Lung (tissue), 12 donors: ENCODE measurements around the gene HSF2. TPM values are rescaled to one million over a fixed set of nuclear protein-coding genes. Genes with fewer than 3 reads are reported as not detected.
A peak's percentile ranks its signal among the peaks of the same experiment; 100 is the strongest.

Experiments used
- ATAC-seq: fragments of 200-7000 bp; cut with Tn5 transposase; one replicate; pipeline ENCODE4 v1.9.1; 2020; ENCODE audit warnings: moderate number of reproducible peaks; ENCODE audit not compliant: insufficient read depth, low FRiP score
- DNase-seq, 3 donors: peaks; one replicate each; pipeline ENCODE4 v3.0.0-alpha.2; 2013 to 2017
- H3K27ac ChIP-seq, 2 donors: one replicate each; pipeline ENCODE4 v1.5.1; 2013; ENCODE audit warnings: mild to moderate bottlenecking in 2 of 2, moderate library complexity in 2 of 2, control low read depth in 1 of 2, inconsistent platforms in 1 of 2, low read depth in 1 of 2, low read length in 1 of 2
- H3K27me3 ChIP-seq, 3 donors: one replicate each; pipeline ENCODE4 v1.5.1; 2013; ENCODE audit warnings: low read length in 2 of 3; ENCODE audit not compliant: control insufficient read depth in 3 of 3, insufficient read depth in 3 of 3
- H3K36me3 ChIP-seq, 4 donors: one replicate each; pipeline ENCODE4 v1.5.1; 2013; ENCODE audit warnings: low read length in 4 of 4, mild to moderate bottlenecking in 1 of 4, moderate library complexity in 1 of 4; ENCODE audit not compliant: control insufficient read depth in 4 of 4, insufficient read depth in 4 of 4
- H3K4me1 ChIP-seq, 5 donors: one replicate each; pipeline ENCODE4 v1.5.1; 2013; ENCODE audit warnings: low read length in 5 of 5, mild to moderate bottlenecking in 2 of 5, moderate library complexity in 1 of 5; ENCODE audit not compliant: control insufficient read depth in 5 of 5, insufficient read depth in 5 of 5
- H3K4me3 ChIP-seq: one replicate; pipeline ENCODE4 v1.5.1; 2013; ENCODE audit warnings: mild to moderate bottlenecking, control low read depth, moderate library complexity
- H3K9ac ChIP-seq, 2 donors: one replicate each; pipeline ENCODE4 v1.5.1; 2013; ENCODE audit warnings: low read length in 2 of 2, control low read depth in 1 of 2; ENCODE audit not compliant: insufficient read depth in 1 of 2
- H3K9me3 ChIP-seq, 4 donors: one replicate each; pipeline ENCODE4 v1.5.1; 2013; ENCODE audit warnings: low read length in 3 of 4, mild to moderate bottlenecking in 1 of 4, moderate library complexity in 1 of 4; ENCODE audit not compliant: control insufficient read depth in 4 of 4, insufficient read depth in 3 of 4
- CTCF ChIP-seq: IDR thresholded peaks from 2 replicates; pipeline ENCODE4 v1.5.1; 2012; ENCODE audit warnings: mild to moderate bottlenecking; ENCODE audit errors: control extremely low read depth, extremely low read depth
- WGBS, 2 donors: extraction: QIAGEN DNeasy Blood & Tissue Kit; methylation state at CpG; one replicate each; pipeline ENCODE4 v1.1.7; 2013; 5-methylcytosine and 5-hydroxymethylcytosine counted together
- polyA plus RNA-seq, 2 donors: library from polyadenylated mRNA; stranded (reverse); fragments of 200-250 nt; gene quantifications; one replicate each; pipeline ENCODE4 v1.2.1, GENCODE V29; 2013
- total RNA-seq, 2 donors: library from RNA; depleted of rRNA in 1 of 2; stranded (reverse); fragments of >200 nt in 1 of 2; gene quantifications; one replicate each; pipeline ENCODE4 v1.2.1, GENCODE V29; 2014 to 2021
- donor health status: control.
- donor health status: control.
- donor health status: Bipolar disorder and iron deficiency.
- donor health status: healthy.
- donor health status: DM: yes; HTN: yes; CAD: no.

The HSF2 gene
- total and polyA plus RNA-seq, 4 donors: 7.0 to 36.8 (median 8.7) TPM

GRCh38 chr6:122438975-122439374 is 39.5 kb downstream of the HSF2 start:
- TF ChIP-seq CTCF: no peak
- Histone ChIP-seq H3K4me3 (no peak overlapping the region), H3K27me3 (no peaks in the 10 kb centered on the region), H3K9ac (no peak overlapping the region), H3K27ac (no peak overlapping the region), H3K4me1 (no peaks in the 10 kb centered on the region), H3K9me3 (peaks cover 0 to 7% (median 2%) of the 10 kb centered on the region in 4 donors), H3K36me3 (peaks cover 11 to 61% (median 30%) of the 10 kb centered on the region in 4 donors)
- ATAC-seq: no peak
- 99 to 100% methylated on average over 1 of the region's 1 CpG for WGBS, 2 donors
- DNase-seq: no peak

GRCh38 chr6:122445274-122445673 is 45.8 kb downstream of the HSF2 start:
- no peak for TF ChIP-seq CTCF
- ATAC-seq (no peak), DNase-seq (no peak)
- no peaks in the 10 kb centered on the region for H3K4me1 ChIP-seq
- 91 to 92% methylated on average over 1 of the region's 1 CpG for WGBS, 2 donors
- H3K9me3 ChIP-seq: no peaks in the 10 kb centered on the region
- H3K27ac ChIP-seq: no peak overlapping the region
- H3K36me3 ChIP-seq: peaks cover 7 to 45% (median 29%) of the 10 kb centered on the region in 4 donors
- no peak overlapping the region for H3K9ac ChIP-seq
- no peaks in the 10 kb centered on the region for H3K27me3 ChIP-seq
- no peak overlapping the region for H3K4me3 ChIP-seq

GRCh38 chr6:122449069-122449468 is 49.6 kb downstream of the HSF2 start:
- ATAC-seq: no peak
- no peaks in the 10 kb centered on the region for H3K9me3 ChIP-seq
- H3K27ac ChIP-seq: no peak overlapping the region
- H3K27me3 ChIP-seq: no peaks in the 10 kb centered on the region
- no peak for TF ChIP-seq CTCF
- WGBS, 2 donors: 80 to 90% methylated on average over 1 of the region's 1 CpG
- peaks cover 9 to 61% (median 34%) of the 10 kb centered on the region in 4 donors for H3K36me3 ChIP-seq
- DNase-seq: peak in 2 of 3 donors; percentile 15 to 56
- no peak overlapping the region for H3K4me3 ChIP-seq
- H3K4me1 ChIP-seq: no peaks in the 10 kb centered on the region
- H3K9ac ChIP-seq: no peak overlapping the region

- H3K27ac ChIP-seq: no peak overlapping the region
- no peaks in the 10 kb centered on the region for H3K9me3 ChIP-seq
- WGBS, 2 donors: 73 to 77% methylated on average over 1 of the region's 1 CpG
- H3K9ac ChIP-seq: no peak overlapping the region
- no peak for TF ChIP-seq CTCF
- no peaks in the 10 kb centered on the region for H3K27me3 ChIP-seq
- H3K4me3 ChIP-seq: no peak overlapping the region
- H3K36me3 ChIP-seq: peaks cover 15 to 60% (median 35%) of the 10 kb centered on the region in 4 donors
- no peaks in the 10 kb centered on the region for H3K4me1 ChIP-seq
- DNase-seq: no peak
- ATAC-seq: no peak
Measured at GRCh38 chr6:122452509-122452908, 53.1 kb downstream of the HSF2 start.
